GM21825 (cell line): ENCODE data around the gene KYNU.
"Not testable (repeated sequence)": the region's sequence is repeated elsewhere in the genome, so short reads cannot be mapped to it uniquely, and the experiment has no call there.

Source experiments
- ATAC-seq: cut with Tn5 transposase; IDR thresholded peaks from one replicate; pipeline ENCODE4 v1.9.1; 2021; ENCODE audit warnings: mild to moderate bottlenecking, moderate library complexity; ENCODE audit not compliant: unreplicated experiment

Gene KYNU

GRCh38 chr2:143083636-143084035, 206.2 kb downstream of the KYNU start:
- ATAC-seq, result no peak

GRCh38 chr2:143084462-143084861, 207.0 kb downstream of the KYNU start:
- no peak for ATAC-seq

GRCh38 chr2:143085125-143085784, 207.8 kb downstream of the KYNU start:
- peak; percentile 53 for ATAC-seq

- no peak for ATAC-seq
These were observed 209.6 kb downstream of the KYNU start for GRCh38 chr2:143087033-143087432.

- ATAC-seq, result no peak
These were observed 210.9 kb downstream of the KYNU start for GRCh38 chr2:143088388-143088787.

GRCh38 chr2:143089520-143089919, 212.1 kb downstream of the KYNU start:
- ATAC-seq, result not testable (repeated sequence)
